HL-60 (cell line): ENCODE data around the gene MLC1.

Experiments used
- CTCF ChIP-seq: IDR thresholded peaks from one replicate; pipeline ENCODE4 v1.5.1; 2011; ENCODE audit warnings: low read length, control low read depth, inconsistent platforms; ENCODE audit not compliant: insufficient read depth
- POLR2AphosphoS5 ChIP-seq: IDR thresholded peaks from 2 replicates; pipeline ENCODE4 v1.6.1; 2012; ENCODE audit warnings: low read depth

GRCh38 chr22:50078246-50078645 lies 7.0 kb downstream of the MLC1 start:
- TF ChIP-seq CTCF, result no peak
- no peak for TF ChIP-seq POLR2AphosphoS5
